Measurements from ENCODE around the gene PTGFRN. TPM values are rescaled to one million over a fixed set of nuclear protein-coding genes. Genes with fewer than 3 reads are reported as not detected.

PTGFRN gene
- total and polyA plus RNA-seq, 9 of the 15 experiments (the other 6 are each of a cell fraction or from before 2014, with no cell fraction given): 17.3 to 33.1 (median 25.7) TPM

- no peak overlapping the region for H3K27ac ChIP-seq (ENCODE audit: extremely low read depth, low read depth, low read length)
- no peak for FAIRE-seq
- no peaks in the 10 kb centered on the region for H3K27me3 ChIP-seq (ENCODE audit: control insufficient read depth in 2 of 2, insufficient read depth in 2 of 2, low read length in 2 of 2)
- intact Hi-C loops (cut with micrococcal nuclease) (no loop called here), in situ Hi-C loops (cut with MboI) (no loop called here)
- H2AFZ ChIP-seq (ENCODE audit: low read depth, low read length): no peak overlapping the region
- no peak overlapping the region for H3K4me2 ChIP-seq (ENCODE audit: insufficient read depth, low read length)
- H3K9ac ChIP-seq (ENCODE audit: insufficient read depth in 1 of 2, low read depth in 2 of 2, low read length in 2 of 2): no peak overlapping the region
- POLR2A ChIA-PET: no interaction called here
- CTCF ChIA-PET (ENCODE audit: low intra/inter-chr PET ratio): no interaction called here
- no TSS peak for BruUV-seq (replicated peaks)
- no peaks in the 10 kb centered on the region for H3K4me1 ChIP-seq (replicated peaks in 1 of 2; ENCODE audit: control insufficient read depth in 2 of 2, insufficient read depth in 2 of 2, low read length in 2 of 2)
- no peaks in the 10 kb centered on the region for H3K9me3 ChIP-seq (replicated peaks; ENCODE audit: control insufficient read depth, insufficient read depth, low read depth, low read length)
- H3K79me2 ChIP-seq (ENCODE audit: control insufficient read depth, insufficient read depth, low read length): no peaks in the 10 kb centered on the region
- ATAC-seq: no peak
- H4K20me1 ChIP-seq (replicated peaks; ENCODE audit: control insufficient read depth, insufficient read depth, low read length): no peaks in the 10 kb centered on the region
- DNase-seq (ENCODE audit: extremely low read depth in 1 of 4, low spot score in 3 of 4): no peak
- H3K36me3 ChIP-seq (ENCODE audit: control insufficient read depth, insufficient read depth, low read length): no peaks in the 10 kb centered on the region
- H3K4me3 ChIP-seq: no peak overlapping the region
- H3K9me1 ChIP-seq (ENCODE audit: control insufficient read depth, insufficient read depth, low read length): no peaks in the 10 kb centered on the region
- TF ChIP-seq ZNF778 (CRISPR knock-in tag; IDR thresholded peaks at IDR 0.05) (no peak), TCF7 (IDR thresholded peaks at IDR 0.05; ENCODE audit: borderline replicate concordance) (no peak), ZNF592 (IDR thresholded peaks at IDR 0.05) (no peak), TSHZ1 (CRISPR knock-in tag; IDR thresholded peaks at IDR 0.05) (no peak), ZNF318 (IDR thresholded peaks at IDR 0.05; ENCODE audit: borderline replicate concordance in 1 of 2, low read depth in 1 of 2) (no peak), NFIX (CRISPR knock-in tag; IDR thresholded peaks at IDR 0.05; ENCODE audit: low read depth) (no peak), LARP7 (IDR thresholded peaks at IDR 0.05) (no peak)
Observed at GRCh38 chr1:116997636-116998035, 87.9 kb downstream of the PTGFRN start.
